GM12878 (cell line): ENCODE data around the gene STARD13. TPM values are rescaled to one million over a fixed set of nuclear protein-coding genes. Genes with fewer than 3 reads are reported as not detected.

ENCODE experiments used
- ATAC-seq: fragments of 200-7000 bp; cut with Tn5 transposase; 3 replicates; pipeline ENCODE4 v1.9.1; 2020; ENCODE audit warnings: mild to moderate bottlenecking, moderate library complexity
- BruUV-seq: library from RNA; stranded (reverse); fragments of 400-500 nt; replicated peaks from 2 replicates; lab custom pipeline; 2021; lab: Mats Ljungman, UMichigan
- CTCF ChIA-PET: fragments of 300-600 bp; sonication (Branson Sonifier 250); formaldehyde crosslinking; extraction: SDS; loops from one replicate; lab custom pipeline; 2021; ENCODE audit warnings: inconsistent platforms; lab: Yijun Ruan, JAX
- POLR2A ChIA-PET: fragments of 350-600 bp; formaldehyde crosslinking; extraction: SDS; loops from one replicate; lab custom pipeline; 2021; ENCODE audit warnings: inconsistent platforms; lab: Charles Lee
- RAD21 ChIA-PET: fragments of 300-600 bp; sonication (Branson Sonifier 250); formaldehyde crosslinking; loops from one replicate; lab custom pipeline; 2023; ENCODE audit warnings: antibody characterized with exemption; ENCODE audit not compliant: unreplicated experiment; lab: Charles Lee
- SMC1A ChIA-PET: fragments of 300-600 bp; sonication (Branson Sonifier 250); formaldehyde crosslinking; loops from one replicate; lab custom pipeline; 2023; ENCODE audit not compliant: unreplicated experiment, uncharacterized antibody; lab: Charles Lee
- DNase-seq: peaks from one replicate; pipeline ENCODE4 v3.0.0-alpha.2; 2011; ENCODE audit warnings: low read depth, low spot score
- FAIRE-seq: peaks from 3 replicates; lab custom pipeline; 2011; peaks lifted over from hg19 to GRCh38; lab: Jason Lieb, UNC
- H2AFZ ChIP-seq: 2 replicates; pipeline ENCODE4 v1.6.0; 2011; ENCODE audit warnings: low read depth, low read length, control low read depth; ENCODE audit not compliant: control insufficient read depth
- H3K27ac ChIP-seq: 2 replicates; pipeline ENCODE4 v1.5.1; 2011; ENCODE audit warnings: control low read depth; ENCODE audit not compliant: control insufficient read depth, insufficient read depth
- H3K27me3 ChIP-seq, 2 experiments: replicated peaks in 1 of 2; 2 replicates each; pipeline versions ENCODE4 v1.6.0 to v1.6.1; 2011; ENCODE audit warnings: low read length in 1 of 2; ENCODE audit not compliant: control insufficient read depth in 2 of 2, insufficient read depth in 2 of 2
- H3K36me3 ChIP-seq, 2 experiments: 2 replicates each; pipeline ENCODE4 v1.5.1; 2011; ENCODE audit warnings: low read length in 1 of 2; ENCODE audit not compliant: control insufficient read depth in 2 of 2, insufficient read depth in 2 of 2
- H3K4me1 ChIP-seq: 2 replicates; pipeline ENCODE4 v1.6.1; 2011; ENCODE audit warnings: mild to moderate bottlenecking, low read length, moderate library complexity, mixed read lengths; ENCODE audit not compliant: control insufficient read depth, insufficient read depth
- H3K4me2 ChIP-seq: 2 replicates; pipeline ENCODE4 v1.6.0; 2011; ENCODE audit warnings: control low read depth; ENCODE audit not compliant: control insufficient read depth, insufficient read depth
- H3K4me3 ChIP-seq: fragments of 200-600 bp; sonication (generic); 2 replicates; pipeline ENCODE4 v1.5.1; 2016
- H3K79me2 ChIP-seq: 2 replicates; pipeline ENCODE4 v1.6.0; 2011; ENCODE audit warnings: low read length; ENCODE audit not compliant: control insufficient read depth, insufficient read depth
- H3K9ac ChIP-seq: 2 replicates; pipeline ENCODE4 v1.8.0; 2011; ENCODE audit warnings: low read length, control low read depth, mixed read lengths; ENCODE audit not compliant: control insufficient read depth, insufficient read depth
- H3K9me3 ChIP-seq: replicated peaks from 3 replicates; pipeline ENCODE4 v1.5.1; 2011; ENCODE audit warnings: mild to moderate bottlenecking, low read length; ENCODE audit not compliant: control insufficient read depth, insufficient read depth
- H4K20me1 ChIP-seq: 2 replicates; pipeline ENCODE4 v1.6.0; 2011; ENCODE audit not compliant: control insufficient read depth, insufficient read depth
- CUX1 ChIP-seq: IDR thresholded peaks from 2 replicates; pipeline ENCODE4 v1.6.1; 2012; ENCODE audit warnings: improper control_type of control experiment, low read depth, low read length; ENCODE audit not compliant: insufficient replicate concordance
- ESRRA ChIP-seq: IDR thresholded peaks from 2 replicates; pipeline ENCODE4 v1.6.1; 2012; ENCODE audit warnings: mild to moderate bottlenecking, low read length, improper control_type of control experiment
- JUNB ChIP-seq: IDR thresholded peaks from 2 replicates; pipeline ENCODE4 v1.6.1; 2016; ENCODE audit warnings: antibody characterized with exemption, mild to moderate bottlenecking
- MTA3 ChIP-seq: IDR thresholded peaks from 2 replicates; pipeline ENCODE4 v1.6.1; 2012; ENCODE audit warnings: low read length, inconsistent platforms, borderline replicate concordance
- NFYA ChIP-seq: IDR thresholded peaks from 2 replicates; pipeline ENCODE4 v1.6.1; 2011; ENCODE audit warnings: low read depth, mild to moderate bottlenecking, low read length, improper control_type of control experiment, borderline replicate concordance
- PKNOX1 ChIP-seq: fragments of 450-650 bp; IDR thresholded peaks from 2 replicates; pipeline ENCODE4 v1.6.1; 2016; ENCODE audit warnings: mild to moderate bottlenecking
- POLR2AphosphoS2 ChIP-seq: IDR thresholded peaks from 2 replicates; pipeline ENCODE4 v1.6.1; 2011; ENCODE audit warnings: low read depth, mild to moderate bottlenecking, low read length, improper control_type of control experiment, moderate library complexity
- WGBS: methylation state at CpG from one replicate; pipeline ENCODE4 v1.1.6; 2016; ENCODE audit warnings: low lambda C conversion rate; ENCODE audit not compliant: insufficient replicate concordance, insufficient coverage; ENCODE audit errors: missing lambda C conversion rate; 5-methylcytosine and 5-hydroxymethylcytosine counted together
- in situ Hi-C: fragments of 300-500 bp; cut with MboI; formaldehyde crosslinking; loops from 9 replicates; pipeline ENCODE4 v1.14.3; 2018; ENCODE audit warnings: mixed read lengths
- intact Hi-C: fragments of 100-400 bp; cut with micrococcal nuclease; formaldehyde crosslinking; loops from one replicate; pipeline ENCODE4 v1.14.2; 2022; ENCODE audit not compliant: unreplicated experiment
- polyA plus RNA-seq, 11 experiments: library from polyadenylated mRNA; depleted of rRNA in 4 of 11; unstranded in 6 of 11; stranded (reverse) in 5 of 11; fragments of >200 nt; fragmentation: Nextera tagmentation in 4 of 11; fragmentation: Illumina TruSeq in 1 of 11; extraction: Ambion mirVana in 4 of 11; extraction: Trizol in 1 of 11; gene quantifications; 1 replicate in 1 of 11; 2 replicates in 10 of 11; pipeline versions ENCODE4 v1.2.1 to v1.2.3, GENCODE V29; 2011 to 2016; ENCODE audit warnings: inconsistent platforms in 2 of 11, missing spikeins in 2 of 11, low read depth in 1 of 11
- total RNA-seq, 4 experiments: library from RNA; depleted of rRNA in 3 of 4; stranded (reverse); fragments of >200 nt in 3 of 4; fragmentation: Illumina TruSeq in 1 of 4; extraction: Trizol in 1 of 4; gene quantifications; 2 replicates each; pipeline versions ENCODE4 v1.2.1 to v1.2.3, GENCODE V29; 2013 to 2021
- TF ChIP-seq, protein P1 (sequence below): fragments of 450-650 bp; IDR thresholded peaks from 2 replicates; pipeline ENCODE4 v1.6.1; 2017; ENCODE audit warnings: mild to moderate bottlenecking, moderate library complexity
- TF ChIP-seq, protein P2 (sequence below): fragments of 450-650 bp; IDR thresholded peaks from 2 replicates; pipeline ENCODE4 v1.6.1; 2018; ENCODE audit warnings: borderline replicate concordance, mild to moderate bottlenecking; ENCODE audit not compliant: partially characterized antibody

Gene STARD13
- total and polyA plus RNA-seq, 10 of the 15 experiments (the other 5 are each of a cell fraction or from before 2014, with no cell fraction given), result 4.0 to 41.6 (median 10.1) TPM

DNA sequence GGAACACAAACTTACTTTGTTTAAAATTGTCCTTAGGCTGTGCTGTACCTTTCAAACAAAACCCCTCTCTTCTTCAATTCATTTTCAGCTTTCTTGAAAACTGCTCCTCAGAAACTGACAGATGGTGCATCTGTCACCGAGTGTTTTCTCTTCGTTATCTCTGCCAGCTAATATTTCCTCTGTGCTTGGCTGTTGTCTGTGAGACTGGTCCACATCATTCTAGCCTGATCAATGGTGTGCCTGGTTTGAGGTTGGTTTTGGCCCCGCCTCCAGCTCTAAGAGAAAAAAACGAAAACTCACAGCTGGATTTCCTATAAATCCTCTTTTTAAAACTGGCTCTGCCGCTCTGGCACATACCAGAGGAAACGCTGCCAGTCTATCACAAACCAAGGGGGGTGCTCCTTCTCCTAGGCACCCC is 79.7 kb downstream of the STARD13 start:
- no peaks in the 10 kb centered on the region for H3K27me3 ChIP-seq
- peak overlapping the region; percentile 79 for H3K9ac ChIP-seq
- H3K79me2 ChIP-seq, result peaks cover 46% of the 10 kb centered on the region
- no TSS peak for BruUV-seq
- intact Hi-C loops, result loop anchor here (2.0 to 10.0 kb wide), 8 partner anchors 17 to 1959 kb away; partner anchors contain the start of genes N4BP2L1 and RFC3
- FAIRE-seq (no peak), ATAC-seq (peak; percentile 56), DNase-seq (no peak)
- SMC1A ChIA-PET, result interaction anchor here (0.8 to 33.0 kb wide), 14 partner anchors 8 to 516 kb away, joined by 3 to 832 read pairs (median 6); no protein-coding TSS in a partner anchor
- peak overlapping the region; percentile 74 for H3K4me3 ChIP-seq
- H2AFZ ChIP-seq, result peak overlapping the region; percentile 56
- H3K9me3 ChIP-seq, result no peaks in the 10 kb centered on the region
- H3K36me3 ChIP-seq, result no peaks in the 10 kb centered on the region
- CTCF ChIA-PET, result interaction anchor here (1.1 to 5.3 kb wide), 9 partner anchors 10 to 518 kb away, joined by 3 to 54 read pairs (median 13); no protein-coding TSS in a partner anchor
- H4K20me1 ChIP-seq, result no peaks in the 10 kb centered on the region
- H3K4me2 ChIP-seq, result peak overlapping the region; percentile 80
- in situ Hi-C loops, result loop anchor here (5.0 to 10.0 kb wide), 2 partner anchors 336 to 1959 kb away; no protein-coding TSS in a partner anchor
- peak overlapping the region; percentile 95 for H3K27ac ChIP-seq
- 0% methylated on average over 6 of the region's 6 CpGs for WGBS
- RAD21 ChIA-PET, result interaction anchor here (0.8 to 10.4 kb wide), 11 partner anchors 10 to 518 kb away, joined by 3 to 231 read pairs (median 18); no protein-coding TSS in a partner anchor
- POLR2A ChIA-PET, result interaction anchor here (1.3 to 20.2 kb wide), 5 partner anchors 9 to 95 kb away, joined by 3 to 343 read pairs (median 19); no protein-coding TSS in a partner anchor
- peaks cover 31% of the 10 kb centered on the region for H3K4me1 ChIP-seq
- TF ChIP-seq, protein P1, sequence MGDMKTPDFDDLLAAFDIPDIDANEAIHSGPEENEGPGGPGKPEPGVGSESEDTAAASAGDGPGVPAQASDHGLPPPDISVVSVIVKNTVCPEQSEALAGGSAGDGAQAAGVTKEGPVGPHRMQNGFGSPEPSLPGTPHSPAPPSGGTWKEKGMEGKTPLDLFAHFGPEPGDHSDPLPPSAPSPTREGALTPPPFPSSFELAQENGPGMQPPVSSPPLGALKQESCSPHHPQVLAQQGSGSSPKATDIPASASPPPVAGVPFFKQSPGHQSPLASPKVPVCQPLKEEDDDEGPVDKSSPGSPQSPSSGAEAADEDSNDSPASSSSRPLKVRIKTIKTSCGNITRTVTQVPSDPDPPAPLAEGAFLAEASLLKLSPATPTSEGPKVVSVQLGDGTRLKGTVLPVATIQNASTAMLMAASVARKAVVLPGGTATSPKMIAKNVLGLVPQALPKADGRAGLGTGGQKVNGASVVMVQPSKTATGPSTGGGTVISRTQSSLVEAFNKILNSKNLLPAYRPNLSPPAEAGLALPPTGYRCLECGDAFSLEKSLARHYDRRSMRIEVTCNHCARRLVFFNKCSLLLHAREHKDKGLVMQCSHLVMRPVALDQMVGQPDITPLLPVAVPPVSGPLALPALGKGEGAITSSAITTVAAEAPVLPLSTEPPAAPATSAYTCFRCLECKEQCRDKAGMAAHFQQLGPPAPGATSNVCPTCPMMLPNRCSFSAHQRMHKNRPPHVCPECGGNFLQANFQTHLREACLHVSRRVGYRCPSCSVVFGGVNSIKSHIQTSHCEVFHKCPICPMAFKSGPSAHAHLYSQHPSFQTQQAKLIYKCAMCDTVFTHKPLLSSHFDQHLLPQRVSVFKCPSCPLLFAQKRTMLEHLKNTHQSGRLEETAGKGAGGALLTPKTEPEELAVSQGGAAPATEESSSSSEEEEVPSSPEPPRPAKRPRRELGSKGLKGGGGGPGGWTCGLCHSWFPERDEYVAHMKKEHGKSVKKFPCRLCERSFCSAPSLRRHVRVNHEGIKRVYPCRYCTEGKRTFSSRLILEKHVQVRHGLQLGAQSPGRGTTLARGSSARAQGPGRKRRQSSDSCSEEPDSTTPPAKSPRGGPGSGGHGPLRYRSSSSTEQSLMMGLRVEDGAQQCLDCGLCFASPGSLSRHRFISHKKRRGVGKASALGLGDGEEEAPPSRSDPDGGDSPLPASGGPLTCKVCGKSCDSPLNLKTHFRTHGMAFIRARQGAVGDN, result peak; percentile 55; the same call in 1 of the 2 replicates
- TF ChIP-seq NFYA (no peak), ESRRA (no peak), CUX1 (peak; percentile 67), POLR2AphosphoS2 (0 out of 2 replicates have a peak, but pooled peaks have one; percentile 57), PKNOX1 (peak; percentile 8; the same call in 1 of the 2 replicates), MTA3 (no peak), JUNB (no peak)
- TF ChIP-seq, protein P2, sequence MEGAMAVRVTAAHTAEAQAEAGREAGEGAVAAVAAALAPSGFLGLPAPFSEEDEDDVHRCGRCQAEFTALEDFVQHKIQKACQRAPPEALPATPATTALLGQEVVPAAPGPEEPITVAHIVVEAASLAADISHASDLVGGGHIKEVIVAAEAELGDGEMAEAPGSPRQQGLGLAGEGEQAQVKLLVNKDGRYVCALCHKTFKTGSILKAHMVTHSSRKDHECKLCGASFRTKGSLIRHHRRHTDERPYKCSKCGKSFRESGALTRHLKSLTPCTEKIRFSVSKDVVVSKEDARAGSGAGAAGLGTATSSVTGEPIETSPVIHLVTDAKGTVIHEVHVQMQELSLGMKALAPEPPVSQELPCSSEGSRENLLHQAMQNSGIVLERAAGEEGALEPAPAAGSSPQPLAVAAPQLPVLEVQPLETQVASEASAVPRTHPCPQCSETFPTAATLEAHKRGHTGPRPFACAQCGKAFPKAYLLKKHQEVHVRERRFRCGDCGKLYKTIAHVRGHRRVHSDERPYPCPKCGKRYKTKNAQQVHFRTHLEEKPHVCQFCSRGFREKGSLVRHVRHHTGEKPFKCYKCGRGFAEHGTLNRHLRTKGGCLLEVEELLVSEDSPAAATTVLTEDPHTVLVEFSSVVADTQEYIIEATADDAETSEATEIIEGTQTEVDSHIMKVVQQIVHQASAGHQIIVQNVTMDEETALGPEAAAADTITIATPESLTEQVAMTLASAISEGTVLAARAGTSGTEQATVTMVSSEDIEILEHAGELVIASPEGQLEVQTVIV, result no peak
